Measurements from ENCODE around the gene CFAP70. TPM values are rescaled to one million over a fixed set of nuclear protein-coding genes. Genes with fewer than 3 reads are reported as not detected.

The CFAP70 gene
- 0.38 and 2.3 TPM in 2 replicates for total RNA-seq

GRCh38 chr10:73358331-73359279 is at the start of gene CFAP70:
Gene CFAP70 (minus strand): TSS chr10:73358864. CDS start chr10:73354796, 4,068 bp downstream.

DNA sequence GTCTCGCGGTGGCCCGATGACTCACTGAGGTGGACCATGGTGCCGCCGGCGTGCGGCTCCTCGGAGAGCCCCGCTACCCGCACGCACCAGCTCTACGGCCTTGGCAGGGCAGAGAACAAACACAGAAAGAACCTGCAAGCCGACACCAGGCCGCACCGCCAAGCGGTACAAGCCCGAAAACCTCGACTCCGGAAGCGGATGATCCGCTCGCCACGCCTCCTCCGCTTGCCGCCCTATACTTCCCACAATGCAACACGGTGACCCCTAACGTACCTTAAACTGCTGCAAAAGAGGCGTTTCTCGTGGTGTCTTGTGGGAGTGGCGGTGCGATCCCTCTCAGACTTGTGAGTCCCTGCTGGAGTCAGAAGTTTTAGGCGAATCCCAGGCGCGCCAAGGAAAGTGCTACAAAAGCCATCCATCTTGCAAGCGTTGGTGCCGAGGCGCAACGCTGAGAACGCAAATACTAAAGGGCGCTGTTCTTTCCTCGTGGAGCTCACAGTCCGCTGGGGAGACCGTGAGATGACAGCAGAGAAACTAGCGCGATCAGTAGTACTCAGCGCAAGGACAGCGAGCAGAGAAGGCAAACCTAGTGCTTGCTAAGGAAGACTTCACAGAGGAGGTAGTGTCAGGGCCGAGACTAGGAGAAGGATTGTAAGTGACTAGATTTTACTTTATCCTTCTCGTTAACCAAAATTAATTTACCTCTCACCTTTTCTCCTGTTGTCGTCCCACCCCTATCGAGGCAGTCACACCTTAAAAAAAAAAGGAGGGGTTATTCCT is 106.0 kb downstream of the CFAP70 start, which contains the start of gene MRPS16:
TSS of gene MRPS16 (minus strand) at position 200 of the 780 bp plus-strand sequence. CDS start at position 38, 162 bp downstream.

GRCh38 chr10:73246646-73247508 is 111.8 kb downstream of the CFAP70 start, which contains the start of gene DNAJC9:
Gene DNAJC9 (minus strand): TSS chr10:73247255. CDS start chr10:73247189, 66 bp downstream.

Other genes starting within 250 kb of the CFAP70 start
- gene NUDT13, start 248.4 kb downstream of the CFAP70 start, total RNA-seq: 1.2 and 1.4 TPM in 2 replicates
- 25.7 and 32.8 TPM in 2 replicates for gene ECD, start 190.9 kb downstream of the CFAP70 start, total RNA-seq
- gene FAM149B1, start 190.7 kb downstream of the CFAP70 start, total RNA-seq: 23.6 and 31.6 TPM in 2 replicates
- gene DNAJC9, start 111.6 kb downstream of the CFAP70 start, total RNA-seq: 21.7 and 65.8 TPM in 2 replicates
- gene MRPS16, start 106.2 kb downstream of the CFAP70 start, total RNA-seq: 56.4 and 70.5 TPM in 2 replicates
- gene ANXA7, start 55.2 kb upstream of the CFAP70 start, total RNA-seq: 102 and 124 TPM in 2 replicates
- gene MSS51, start 74.7 kb upstream of the CFAP70 start, total RNA-seq: 1.2 and 2.3 TPM in 2 replicates
- gene PPP3CB, start 137.2 kb upstream of the CFAP70 start, total RNA-seq: 22.6 and 29.0 TPM in 2 replicates
- gene USP54, start 232.5 kb upstream of the CFAP70 start, total RNA-seq: 6.1 and 6.8 TPM in 2 replicates